ENCODE measurements around the gene LORICRIN. TPM values are rescaled to one million over a fixed set of nuclear protein-coding genes. Genes with fewer than 3 reads are reported as not detected.

LORICRIN gene
- total and polyA plus RNA-seq, 2 of the 4 experiments (the other 2 are of a cell fraction): not detected

DNA sequence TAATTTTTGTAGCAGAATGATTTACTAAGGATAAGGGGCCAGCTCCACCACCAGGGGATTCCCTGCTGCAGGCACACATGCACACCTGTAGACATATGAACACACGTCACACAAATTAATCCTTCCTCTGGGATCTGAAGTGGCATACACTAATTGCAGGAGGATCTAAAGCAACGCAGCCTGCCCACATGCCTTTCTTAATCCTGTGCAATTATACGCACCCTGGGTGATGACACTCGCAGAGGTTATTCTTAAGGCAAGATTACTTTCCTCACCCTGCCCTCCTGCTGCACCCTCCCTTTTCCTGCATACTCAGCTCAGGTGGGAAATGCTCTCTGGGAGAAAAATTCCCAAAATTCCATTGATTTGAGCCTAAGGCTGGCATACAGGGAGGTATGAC, 7.5 kb upstream of the LORICRIN start:
- ChIA-PET POLR2A (ENCODE audit: unreplicated experiment) (no interaction called here), CTCF (interaction anchor here (0.6 kb wide), 2 partner anchors 11 to 19 kb away, joined by 3 to 6 read pairs; no protein-coding TSS in a partner anchor)
- Histone ChIP-seq H3K18ac (ENCODE audit: low read depth, low read length) (no peak overlapping the region), H2BK15ac (ENCODE audit: low read depth, low read length) (no peak overlapping the region), H4K8ac (ENCODE audit: low read depth in 2 of 2, low read length in 2 of 2) (no peak overlapping the region), H2AK9ac (replicated peaks; ENCODE audit: low read depth, low read length, poor library complexity) (no peak overlapping the region), H3K36me3 (ENCODE audit: control insufficient read depth, insufficient read depth, low read length) (no peaks in the 10 kb centered on the region), H2BK120ac (ENCODE audit: low read depth, low read length) (no peak overlapping the region), H3K4me3 (ENCODE audit: insufficient read depth, low read depth, low read length) (no peak overlapping the region), H3K14ac (replicated peaks; ENCODE audit: low read depth, low read length) (no peak overlapping the region), H3K9me3 (ENCODE audit: control insufficient read depth, insufficient read depth, low read length) (no peaks in the 10 kb centered on the region), H4K20me1 (ENCODE audit: insufficient read depth, low read length) (no peaks in the 10 kb centered on the region), H2AK5ac (ENCODE audit: low read depth, low read length) (no peak overlapping the region), H2BK20ac (ENCODE audit: low read depth, low read length) (no peak overlapping the region), H4K91ac (ENCODE audit: insufficient read depth, low read depth, low read length) (no peak overlapping the region), H3K9ac (ENCODE audit: low read depth, low read length) (no peak overlapping the region), H2AFZ (replicated peaks; ENCODE audit: low read length, poor library complexity) (no peak overlapping the region), H4K5ac (ENCODE audit: low read depth, low read length) (no peak overlapping the region), H3K27ac (ENCODE audit: insufficient read depth, low read length) (no peak overlapping the region), H3K4me1 (ENCODE audit: control insufficient read depth, insufficient read depth, low read length) (no peaks in the 10 kb centered on the region), H3K4me2 (ENCODE audit: low read depth, low read length) (no peak overlapping the region), H3K4ac (ENCODE audit: low read depth, low read length) (no peak overlapping the region), H3K27me3 (ENCODE audit: control insufficient read depth, insufficient read depth, low read length) (no peaks in the 10 kb centered on the region), H3K79me1 (ENCODE audit: low read depth in 1 of 2, low read length in 2 of 2) (no peaks in the 10 kb centered on the region), H3K23ac (ENCODE audit: low read depth, low read length) (no peak overlapping the region), H3K9me1 (ENCODE audit: insufficient read depth, low read length) (no peaks in the 10 kb centered on the region), H2BK5ac (ENCODE audit: low read depth, low read length, poor library complexity, severe bottlenecking) (no peak overlapping the region), H3K56ac (ENCODE audit: extremely low read depth, insufficient read depth, low read length) (no peak overlapping the region)
- ATAC-seq (ENCODE audit: low read depth) (no peak), DNase-seq (no peak)
- 100% methylated on average over 1 of the region's 4 CpGs; no CpG with 5 or more reads in 1 of the 2 experiments for WGBS, 2 experiments (ENCODE audit: extremely low coverage in 2 of 2, insufficient read length in 1 of 2)
- intact Hi-C loops (cut with micrococcal nuclease): no loop called here
- in situ Hi-C loops (cut with MboI; ENCODE audit: low sequenced_read_pairs): no loop called here
- no TSS peak for BruUV-seq (replicated peaks)
- dilution Hi-C loops (cut with HindIII; ENCODE audit: low sequenced_read_pairs, unreplicated experiment): no loop called here
- no peak for TF ChIP-seq NFE2L2 (IDR thresholded peaks at IDR 0.05; ENCODE audit: low read depth, low read length)
- TF ChIP-seq MAZ (IDR thresholded peaks at IDR 0.05; ENCODE audit: borderline replicate concordance, low read depth, low read length): no peak
- TF ChIP-seq MAFK (IDR thresholded peaks at IDR 0.05; ENCODE audit: low read depth, low read length): no peak

Data from IMR-90 (cell line).